NCI-H1436 (cell line): ENCODE measurements around the gene ZNF860.
"Not testable (repeated sequence)": the region's sequence is repeated elsewhere in the genome, so short reads cannot be mapped to it uniquely, and the experiment has no call there.

Experiments
- DNase-seq: peaks from one replicate; lab custom pipeline; 2025; lab: John Stamatoyannopoulos, UW

ZNF860 gene

DNA sequence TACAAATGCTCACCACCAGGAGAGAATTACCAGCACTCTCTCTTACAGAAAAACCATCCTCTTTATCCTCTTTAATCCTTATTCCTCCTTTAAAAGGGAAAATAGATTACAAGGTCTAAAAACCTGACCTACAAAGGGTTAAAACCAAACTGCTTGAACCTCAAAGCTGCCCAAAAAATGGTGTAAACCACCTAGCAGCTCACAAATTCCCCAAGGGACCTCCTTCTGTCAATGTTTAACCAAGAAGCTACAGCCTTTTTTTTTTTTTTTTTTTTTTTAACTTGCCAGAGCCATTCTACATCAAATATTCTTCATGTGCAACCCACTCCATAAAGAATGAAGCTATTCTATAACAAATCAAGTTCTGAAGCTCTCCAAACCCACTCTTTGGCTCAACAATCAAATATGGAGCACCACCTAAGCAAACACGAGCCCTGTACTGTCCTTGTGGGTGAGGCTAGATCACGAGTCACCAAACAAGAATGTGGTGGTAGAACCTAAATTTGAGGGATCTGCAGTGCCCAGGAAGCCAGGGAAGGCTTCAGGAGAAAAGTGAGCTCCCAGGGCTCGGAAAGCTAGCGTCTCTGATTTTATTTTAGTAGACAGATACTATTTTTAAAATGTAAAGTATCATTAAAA, 20.6 kb upstream of the ZNF860 start:
- DNase-seq, result no peak

DNA sequence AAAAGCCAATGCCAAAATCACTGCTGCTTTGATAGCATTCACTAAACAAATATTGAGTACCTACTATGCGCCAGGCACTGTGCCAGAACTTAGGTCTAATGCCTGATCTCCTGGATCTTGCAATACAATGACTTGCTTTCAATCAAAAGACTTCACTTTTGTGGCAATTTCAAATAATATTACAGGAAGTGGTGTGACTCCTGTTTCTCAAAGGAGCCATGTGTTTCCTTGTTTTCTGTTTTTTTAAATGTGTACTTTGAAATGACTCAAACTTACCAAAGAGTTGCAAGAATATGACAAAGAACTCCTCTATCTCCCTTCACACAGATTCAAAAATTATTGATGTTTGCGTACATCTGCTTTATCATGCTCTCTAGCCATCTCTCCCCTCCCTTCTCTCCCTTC, 18.7 kb upstream of the ZNF860 start:
- no peak for DNase-seq

DNA sequence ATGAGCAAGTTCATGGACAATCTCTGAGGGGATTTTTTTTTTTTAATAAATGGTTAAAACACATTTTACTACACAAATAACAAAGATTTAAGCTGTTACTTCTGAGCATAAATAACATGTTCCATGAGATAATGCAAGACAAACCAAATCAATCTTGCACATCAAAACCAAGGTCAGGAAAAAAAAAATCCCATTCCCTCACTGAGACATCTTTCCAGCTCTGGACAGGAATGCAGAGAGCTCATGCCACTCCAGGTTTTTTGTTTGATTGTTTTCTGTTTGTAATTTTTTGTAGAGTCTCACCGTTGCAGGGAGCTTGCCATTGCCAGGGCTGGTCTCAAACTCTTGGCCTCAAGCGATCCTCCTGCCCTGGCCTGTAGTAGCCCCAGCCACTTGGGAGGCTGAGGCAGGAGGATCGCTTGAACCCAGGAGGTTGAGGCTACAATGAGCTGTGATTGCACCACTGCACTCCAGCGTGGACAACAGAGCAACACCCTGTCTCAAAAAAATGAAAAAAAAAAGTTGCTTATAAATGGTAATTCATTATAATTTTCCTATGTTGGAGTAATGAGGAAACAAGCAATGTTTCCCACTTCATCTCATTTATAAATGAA, 14.5 kb upstream of the ZNF860 start:
- no peak for DNase-seq

DNA sequence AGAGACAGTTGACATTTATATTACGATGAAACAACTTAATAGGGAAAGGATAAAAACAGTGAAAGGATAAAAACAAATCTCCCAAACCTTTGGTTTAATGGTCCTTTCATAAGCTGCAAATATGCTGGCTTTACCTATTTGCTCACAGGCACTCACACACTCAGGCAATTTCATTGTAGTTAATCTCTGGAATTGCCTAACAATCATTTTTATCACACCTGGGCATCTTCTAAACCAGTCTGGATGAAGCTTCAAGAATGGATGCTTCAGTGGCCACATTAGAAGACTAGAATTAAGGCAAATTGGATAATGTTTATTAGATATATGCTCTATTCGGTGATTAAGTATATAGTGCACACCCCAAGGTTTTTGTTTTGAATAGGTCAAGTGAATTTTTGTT, 14.0 kb upstream of the ZNF860 start:
- no peak for DNase-seq

DNA sequence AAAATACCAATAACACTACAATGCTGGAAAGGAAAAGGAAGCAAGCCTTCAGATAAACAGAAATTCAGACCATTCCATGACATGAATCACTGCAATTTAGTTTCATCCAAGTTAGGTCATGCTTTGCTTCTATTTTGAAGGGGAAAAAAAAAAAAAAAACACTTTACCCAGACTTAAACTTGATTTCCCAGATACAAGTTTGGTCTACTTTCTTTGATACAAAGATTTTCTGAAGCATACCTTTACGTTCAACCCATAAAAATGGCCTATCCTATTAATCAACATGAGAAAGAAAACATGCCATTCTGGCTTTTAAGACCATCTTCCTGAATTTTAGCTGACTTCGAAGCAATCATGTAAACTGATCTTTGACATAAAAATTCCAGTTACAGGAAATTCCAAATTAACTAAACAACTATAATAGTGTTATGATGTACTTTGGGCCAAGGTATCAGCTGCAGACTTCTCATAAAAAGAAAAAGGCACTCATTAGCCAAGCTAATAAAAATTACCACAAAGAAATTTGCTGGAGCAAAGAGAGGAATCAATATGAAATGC, 13.1 kb upstream of the ZNF860 start:
- no peak for DNase-seq

DNA sequence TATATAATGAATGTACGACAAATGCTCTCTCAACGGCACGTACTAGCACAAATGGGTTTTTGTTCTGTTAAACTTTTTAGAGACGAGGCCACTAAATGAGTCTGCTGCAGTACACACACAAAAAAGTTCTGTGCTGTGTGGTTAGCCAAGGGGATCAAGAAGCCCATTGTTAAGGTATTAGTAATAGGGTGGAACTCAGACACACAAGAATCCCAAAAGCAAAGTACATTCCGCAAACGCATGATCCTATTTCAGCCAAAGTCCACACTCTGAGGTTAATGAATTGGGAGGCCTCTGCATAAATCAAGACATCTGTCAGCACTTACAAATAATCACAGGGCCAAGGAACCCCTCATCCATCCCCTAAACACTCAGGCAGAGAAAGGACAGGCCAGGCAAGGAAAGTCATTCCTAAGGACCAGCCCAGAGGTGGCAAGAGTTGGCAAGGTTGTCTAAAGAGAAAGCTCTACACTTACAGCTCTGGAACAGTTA, 12.6 kb upstream of the ZNF860 start:
- no peak for DNase-seq

DNA sequence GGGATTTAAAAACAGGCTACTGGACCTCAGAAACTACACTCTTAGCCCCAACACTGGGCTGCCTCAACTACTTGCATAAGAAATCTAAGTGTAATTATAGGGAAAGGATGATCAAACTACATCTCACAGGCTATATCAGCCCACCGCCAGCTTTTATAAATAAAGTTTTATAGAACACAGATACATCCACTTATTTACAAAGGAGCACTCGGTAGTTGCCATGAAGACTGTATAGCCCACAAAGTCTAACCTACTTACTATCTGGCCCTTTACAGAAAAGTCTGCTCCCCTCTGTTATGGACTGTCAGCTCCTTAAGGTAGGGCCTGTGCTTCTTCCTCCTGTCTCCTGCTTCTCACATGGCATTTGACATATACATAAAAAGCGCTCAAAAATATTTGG, 9.9 kb upstream of the ZNF860 start:
- no peak for DNase-seq

DNA sequence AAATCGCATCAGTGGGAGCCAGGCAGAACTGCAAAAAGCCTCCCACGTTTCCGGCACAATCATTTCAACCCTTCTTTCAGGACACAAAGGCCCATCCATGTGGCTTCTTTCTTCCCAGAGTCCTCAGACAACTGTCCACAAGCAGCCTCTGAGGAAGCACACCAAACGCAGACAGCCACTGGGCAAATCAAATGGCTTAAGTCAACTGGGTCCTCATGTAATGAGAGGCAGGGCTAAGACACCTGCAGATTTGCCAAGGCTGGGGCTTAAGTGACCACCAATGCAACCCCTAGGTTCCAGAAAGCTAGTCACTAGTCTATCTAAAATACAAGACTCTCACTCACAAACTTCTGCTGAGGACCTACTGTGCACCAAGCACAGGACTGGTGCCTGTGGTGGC, 8.5 kb upstream of the ZNF860 start:
- no peak for DNase-seq

DNA sequence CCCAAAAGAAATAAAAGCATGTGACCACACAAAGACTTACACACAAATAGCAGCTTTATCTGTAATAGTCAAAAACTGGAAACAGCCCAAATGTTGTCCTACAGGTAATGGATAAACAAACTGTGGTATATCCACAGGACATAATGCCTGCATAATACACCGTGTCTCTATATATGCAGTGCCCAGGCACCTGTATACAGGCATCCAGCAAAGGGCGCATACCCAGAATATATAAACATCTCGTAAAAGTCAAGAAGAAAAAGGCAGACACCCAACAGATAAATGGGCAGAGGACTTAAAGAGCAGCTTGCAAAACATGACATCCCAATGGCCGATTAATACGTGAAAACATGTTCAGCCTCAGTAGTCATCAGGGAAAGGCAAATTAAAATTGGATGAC, 7.7 kb upstream of the ZNF860 start:
- no peak for DNase-seq

DNA sequence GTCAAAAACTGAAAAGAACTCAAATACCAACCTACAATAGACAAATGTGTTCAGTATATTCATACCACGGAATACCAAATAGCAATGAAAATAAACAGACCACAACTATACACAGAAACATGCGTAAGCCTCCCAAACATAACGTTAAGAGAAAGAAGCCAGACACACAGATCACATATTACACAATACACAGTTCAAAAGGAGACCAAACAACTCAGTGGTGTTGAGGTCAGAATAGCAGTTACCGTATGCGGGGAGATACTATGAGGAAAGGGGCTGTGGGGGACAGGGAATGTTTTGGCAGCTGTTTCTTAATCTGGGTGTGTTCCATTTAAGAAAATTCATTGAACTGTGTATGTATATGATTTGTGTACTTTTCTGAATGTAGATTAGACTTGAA, 7.1 kb upstream of the ZNF860 start:
- DNase-seq, result no peak

DNA sequence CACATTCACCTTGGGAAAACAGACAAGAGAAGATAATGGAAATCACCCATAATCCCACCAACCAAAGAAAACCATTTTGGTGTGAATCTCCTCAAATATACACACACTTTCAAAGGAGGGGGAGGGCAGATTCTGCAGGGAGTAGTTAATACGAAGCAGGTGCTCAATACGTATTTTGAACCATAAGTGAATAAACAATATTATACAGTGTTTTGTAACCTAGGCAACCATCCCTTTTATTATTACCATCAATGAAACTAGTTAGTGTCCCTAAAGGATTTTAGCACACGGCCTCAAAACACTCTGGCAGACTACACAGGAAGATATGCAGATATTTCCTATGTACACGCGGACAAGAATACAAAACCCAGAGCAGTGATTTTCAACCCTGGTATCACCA, 6.6 kb upstream of the ZNF860 start:
- DNase-seq, result no peak

DNA sequence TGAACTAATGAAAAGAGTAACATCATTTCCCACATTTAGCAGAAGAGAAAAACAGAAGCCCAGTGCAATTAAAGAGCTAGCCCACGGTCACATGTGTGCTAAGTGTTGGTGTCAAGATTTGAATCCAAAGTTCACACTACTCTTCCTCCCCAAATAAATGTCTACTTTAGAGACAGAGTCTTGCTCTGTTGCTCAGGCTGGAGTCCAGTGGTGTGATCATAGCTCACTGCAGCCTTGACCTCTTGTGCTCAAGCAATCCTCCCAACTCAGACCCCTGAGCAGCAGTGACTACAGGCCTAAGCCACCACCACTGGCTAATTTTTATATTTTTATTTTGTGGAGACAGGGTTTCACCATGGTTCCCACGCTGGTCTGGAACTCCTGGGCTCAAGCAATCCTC, 5.2 kb upstream of the ZNF860 start:
- DNase-seq, result no peak

DNA sequence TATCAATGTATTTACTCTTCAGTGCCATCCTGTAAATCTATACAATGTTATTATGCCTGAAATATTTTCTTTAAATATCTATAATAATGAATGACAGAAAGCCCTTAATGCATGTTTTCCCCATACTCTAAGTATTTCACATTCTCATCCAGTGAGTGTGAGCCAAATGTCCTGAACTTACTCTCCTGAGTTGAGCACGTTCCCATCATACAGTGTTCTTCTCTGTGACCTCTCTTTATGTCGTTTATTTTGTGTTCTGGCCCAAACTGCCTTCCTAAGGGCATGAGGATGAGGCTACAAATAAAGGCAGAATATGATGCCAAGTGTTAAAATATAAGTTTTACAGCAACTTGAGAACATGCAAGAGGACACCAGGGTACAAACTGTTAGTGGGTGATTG, 3.8 kb upstream of the ZNF860 start:
- no peak for DNase-seq

DNA sequence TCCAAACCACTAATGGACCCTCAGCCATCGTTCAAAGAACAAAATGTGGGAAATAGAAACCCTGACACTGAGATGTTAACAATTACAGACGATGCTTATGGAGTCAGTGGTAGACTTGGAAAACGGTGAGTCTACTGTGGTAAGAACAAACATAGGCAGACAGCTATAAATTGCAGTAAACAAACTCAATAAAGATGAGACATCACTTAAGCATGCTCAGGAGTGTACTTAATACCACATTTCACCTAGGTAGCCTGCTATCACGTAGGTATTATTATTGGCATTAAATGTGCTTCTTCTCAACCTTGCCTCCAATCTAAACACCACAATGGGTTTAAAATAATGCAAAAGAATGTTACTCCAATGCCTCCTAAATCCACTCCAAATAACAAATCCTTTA, 3.0 kb upstream of the ZNF860 start:
- no peak for DNase-seq

DNA sequence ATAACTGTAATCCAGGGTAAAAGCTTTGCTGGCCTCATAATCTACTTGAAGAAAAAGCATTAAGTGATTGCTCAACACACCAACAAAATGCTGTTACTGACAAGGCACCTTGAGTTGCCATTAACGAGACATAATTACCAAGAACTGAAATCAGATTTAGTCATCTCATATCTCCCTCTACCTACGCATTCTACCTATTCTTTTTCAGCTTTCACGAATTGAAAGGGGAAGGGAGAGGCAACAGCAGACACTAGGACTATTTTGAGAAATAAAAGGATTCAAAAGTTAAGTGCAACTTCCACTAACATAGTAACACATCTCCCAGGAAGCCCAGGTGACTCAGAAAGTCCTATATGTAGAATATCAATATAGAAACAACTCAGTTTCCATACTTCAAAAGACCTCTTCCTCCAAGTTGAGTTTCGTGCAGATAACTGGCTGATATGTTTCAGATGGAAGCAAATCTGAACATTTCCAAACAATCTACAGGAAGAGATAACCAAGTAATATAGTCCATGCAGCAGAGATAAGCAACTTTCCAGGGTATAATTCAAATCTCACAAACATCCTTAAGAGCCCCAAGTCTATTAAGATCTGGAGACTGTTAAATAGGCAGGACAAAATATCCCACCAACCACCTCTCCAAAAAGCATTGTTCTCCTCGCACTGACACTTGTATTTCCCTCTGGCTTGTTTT, 2.4 kb upstream of the ZNF860 start:
- no peak for DNase-seq

DNA sequence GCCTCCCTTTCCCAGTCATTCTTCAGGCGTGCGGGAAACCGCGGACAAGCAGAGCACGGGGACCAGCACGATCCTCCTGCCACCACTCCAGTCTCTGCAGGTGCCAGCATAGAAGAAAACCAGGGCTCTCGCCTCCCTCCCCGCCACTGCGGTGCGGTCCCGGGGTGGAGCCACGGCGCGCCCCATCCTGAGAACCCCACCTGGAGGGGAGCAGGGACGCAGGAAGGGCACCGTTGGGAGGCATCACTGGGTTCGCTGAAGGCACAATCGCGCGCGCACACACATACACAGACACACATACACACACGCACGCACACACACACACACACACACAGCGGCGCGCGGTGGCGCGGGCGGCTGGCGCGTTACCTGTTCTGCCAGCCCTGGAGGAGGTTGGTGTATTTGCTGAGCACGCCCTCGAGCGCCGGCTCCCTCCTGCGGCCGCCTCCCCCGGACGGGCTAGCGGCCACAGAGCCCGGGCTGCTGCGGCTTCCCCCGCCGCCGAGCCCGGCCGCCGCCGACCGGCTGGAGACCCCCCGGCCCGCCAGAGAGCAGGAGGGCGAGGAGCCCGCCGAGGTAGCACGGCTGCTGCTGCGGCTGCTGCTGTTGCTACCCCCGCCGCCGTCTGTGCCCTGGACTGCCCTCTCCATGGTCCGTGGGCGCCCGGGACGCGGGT, 882 bp upstream of the ZNF860 start:
- DNase-seq, result peak; percentile 2

DNA sequence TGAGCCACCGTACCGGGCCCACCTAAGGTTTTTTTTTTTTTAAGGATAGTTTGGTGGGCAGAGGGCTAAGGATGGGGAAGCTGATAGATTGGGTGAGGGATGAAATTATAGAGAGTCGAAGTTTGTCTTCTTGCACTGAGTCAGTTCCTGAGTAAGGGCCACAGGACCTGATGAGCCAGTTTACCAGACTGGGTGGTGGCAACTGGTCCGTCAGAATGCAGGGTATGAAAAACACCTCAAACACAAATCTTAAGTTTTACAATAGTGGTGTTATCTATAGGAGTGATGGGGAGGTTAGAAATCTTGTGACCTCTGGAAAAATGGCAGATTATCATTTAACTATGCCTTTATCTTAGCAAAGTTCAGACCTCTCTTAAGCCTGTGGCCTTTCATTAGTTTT, 2.8 kb downstream of the ZNF860 start:
- DNase-seq, result no peak

DNA sequence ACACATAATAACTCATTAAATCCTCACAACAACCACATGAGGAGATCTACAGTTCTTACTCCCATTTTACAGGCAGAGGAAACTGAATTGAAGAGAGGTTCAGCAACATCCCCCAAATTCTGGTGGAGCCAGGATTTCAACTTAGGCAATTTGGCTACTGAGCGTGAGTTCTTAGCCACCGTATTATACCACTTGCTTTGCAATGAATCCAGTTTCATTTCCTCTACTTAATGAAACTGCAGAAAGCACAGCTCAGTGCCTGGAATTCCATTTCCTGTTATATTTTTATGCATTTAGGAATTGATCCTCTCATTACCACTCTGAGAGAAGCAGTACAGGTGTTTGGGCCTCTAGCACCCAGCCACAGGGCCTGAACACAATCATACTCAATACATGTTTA, 4.3 kb downstream of the ZNF860 start:
- DNase-seq, result no peak

DNA sequence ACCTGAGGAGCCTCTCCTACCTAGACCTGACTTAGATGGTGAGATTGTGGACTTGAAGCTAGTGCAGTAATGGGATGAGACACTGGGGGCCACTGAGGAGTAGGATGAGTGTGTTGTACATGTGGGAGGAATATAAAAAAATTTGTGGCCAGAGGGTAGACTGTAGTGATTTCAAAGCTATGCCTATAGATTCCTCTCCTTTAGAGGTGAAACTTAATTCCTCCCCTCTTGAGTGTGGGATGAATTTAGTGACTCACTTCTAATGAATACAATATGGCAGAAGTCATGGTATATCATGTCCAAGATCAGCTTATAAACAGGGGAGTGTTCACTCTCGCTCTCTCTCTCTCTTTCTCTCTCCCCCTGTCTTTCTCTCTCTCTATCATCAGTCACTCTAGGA, 6.7 kb downstream of the ZNF860 start:
- no peak for DNase-seq

DNA sequence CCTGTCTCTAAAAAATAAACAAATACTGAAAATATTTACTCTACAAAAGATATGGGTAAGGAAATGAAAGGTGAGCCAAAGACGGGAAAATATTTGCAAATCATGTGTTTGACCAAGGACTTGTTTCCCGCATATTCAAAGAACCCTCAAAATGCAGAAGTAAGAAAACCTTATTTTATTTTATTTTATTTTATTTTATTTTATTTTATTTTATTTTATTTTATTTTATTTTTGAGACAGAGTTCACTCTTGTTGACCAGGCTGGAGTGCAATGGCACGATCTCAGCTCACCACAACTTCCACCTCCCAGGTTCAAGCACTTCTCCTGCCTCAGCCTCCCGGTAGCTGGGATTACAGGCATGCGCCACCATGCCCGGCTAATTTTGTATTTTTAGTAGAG, 11.4 kb downstream of the ZNF860 start:
- not testable (repeated sequence) for DNase-seq

DNA sequence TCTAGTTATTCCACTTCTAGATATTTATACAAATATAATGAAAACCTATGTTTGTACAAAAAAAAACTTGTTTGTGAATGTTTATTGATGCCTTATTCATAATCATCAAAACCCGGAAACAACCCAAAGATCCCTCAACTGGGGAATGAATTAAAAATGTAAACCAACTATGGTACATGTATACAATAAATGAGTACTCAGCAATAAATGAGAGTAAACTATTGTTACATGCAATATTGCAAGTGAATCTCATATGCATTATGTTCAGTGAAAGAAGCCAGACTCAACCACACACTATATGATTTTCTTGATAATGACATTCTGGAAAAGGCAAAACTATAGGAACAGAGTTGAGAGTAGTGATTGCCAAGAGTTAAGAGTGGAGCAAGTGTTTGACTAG, 12.3 kb downstream of the ZNF860 start:
- no peak for DNase-seq

DNA sequence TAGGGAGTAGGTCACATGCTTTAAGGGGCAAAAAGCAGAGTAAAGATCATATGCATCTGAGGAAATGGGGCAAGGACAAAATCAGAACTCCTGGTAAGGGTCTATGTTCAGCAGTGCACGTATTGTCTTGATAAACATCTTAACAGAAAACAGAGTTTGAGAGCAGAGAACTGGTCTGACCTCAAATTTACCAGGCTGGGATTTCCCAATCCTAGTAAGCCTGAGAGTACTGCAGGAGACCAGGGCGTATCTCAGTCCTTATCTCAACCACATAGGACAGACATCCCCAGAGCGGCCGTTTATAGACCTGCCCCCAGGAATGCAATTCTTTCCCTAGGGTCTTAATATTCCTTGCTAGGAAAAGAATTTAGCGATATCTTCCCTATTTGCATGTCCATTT, 13.5 kb downstream of the ZNF860 start:
- DNase-seq, result not testable (repeated sequence)

DNA sequence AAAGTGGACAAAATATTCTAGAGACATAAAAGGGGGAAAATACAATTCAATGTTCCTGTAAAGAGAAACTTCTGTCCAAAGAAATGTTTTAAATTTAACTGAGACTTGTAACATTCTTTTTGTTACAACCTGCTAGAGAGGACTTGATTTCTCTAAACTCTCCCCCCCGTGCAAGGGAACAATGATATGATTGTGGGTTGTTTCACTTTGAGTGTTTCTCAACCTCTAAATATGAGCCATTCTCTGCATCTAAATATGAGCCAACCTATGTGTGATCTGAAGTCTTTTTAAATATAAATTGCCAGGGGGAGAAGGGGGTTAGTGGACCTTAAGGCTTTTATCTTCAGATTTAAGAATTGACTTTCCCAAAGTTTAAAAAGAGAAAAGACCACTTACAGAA, 14.6 kb downstream of the ZNF860 start:
- no peak for DNase-seq
